ENCODE results near the gene SLC16A4. TPM values are rescaled to one million over a fixed set of nuclear protein-coding genes. Genes with fewer than 3 reads are reported as not detected.
A peak's percentile ranks its signal among the peaks of the same experiment; 100 is the strongest.
"Not testable (repeated sequence)": the region's sequence is repeated elsewhere in the genome, so short reads cannot be mapped to it uniquely, and the experiment has no call there.

The SLC16A4 gene
- 1 to 10 TPM in 1 of 2 donors, under 1 TPM in 1; 0.79 to 2.0 TPM for total RNA-seq

DNA sequence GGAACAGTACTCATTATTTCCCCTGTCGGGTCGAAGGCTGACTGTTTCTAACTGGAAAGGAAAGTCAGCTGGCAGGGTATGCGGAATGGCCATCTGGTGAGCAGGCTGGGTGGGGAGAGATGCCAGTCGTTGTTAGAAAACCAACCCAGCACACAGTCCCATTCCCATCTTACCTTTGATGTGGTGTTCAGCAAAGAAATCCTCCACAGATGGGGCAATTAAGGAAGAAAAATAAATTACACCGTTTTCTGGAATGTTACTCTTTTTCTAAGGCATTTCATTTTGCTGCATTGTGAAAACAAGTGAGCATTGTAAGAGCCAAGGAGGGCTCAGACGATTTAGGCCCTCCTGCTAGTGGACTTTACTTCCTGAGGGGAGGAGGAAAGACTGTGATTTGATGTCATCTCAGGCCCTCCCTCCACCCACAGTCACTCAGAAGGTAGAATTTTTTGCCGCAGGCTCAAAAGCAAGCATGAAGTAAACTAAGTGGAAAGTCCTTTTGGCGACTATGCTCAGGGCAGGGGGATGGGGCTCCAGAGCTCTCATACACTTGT is at the start of gene SLC16A4:
SLC16A4 (minus strand) TSS at position 335 of the 554 bp plus-strand sequence. CDS start 1,703 bp downstream, outside the sequence.
- TF ChIP-seq CTCF (IDR thresholded peaks at IDR 0.05): no peak
- no peak for DNase-seq
- H3K9me3 ChIP-seq: no peaks in the 10 kb centered on the region
- H3K9ac ChIP-seq (ENCODE audit: low read depth in 2 of 2, low read length in 2 of 2): peak within 1 kb of the TSS in 1 of 2 donors; percentile 16
- no peaks in the 10 kb centered on the region for H3K4me1 ChIP-seq
- no peaks in the 10 kb centered on the region for H3K36me3 ChIP-seq
- H3K4me3 ChIP-seq: no peak within 1 kb of the TSS
- no peaks in the 10 kb centered on the region for H3K27me3 ChIP-seq
- no peak within 1 kb of the TSS for H3K27ac ChIP-seq
- intact Hi-C loops (cut with DNase I): no loop called here

GRCh38 chr1:110439873-110440272 is 49.0 kb upstream of the SLC16A4 start:
- H3K9me3 ChIP-seq; H3K4me3 ChIP-seq; DNase-seq; H3K9ac ChIP-seq (ENCODE audit: low read depth in 2 of 2, low read length in 2 of 2); H3K27ac ChIP-seq; H3K36me3 ChIP-seq; intact Hi-C loops (cut with DNase I); H3K4me1 ChIP-seq; H3K27me3 ChIP-seq: not testable (repeated sequence)

DNA sequence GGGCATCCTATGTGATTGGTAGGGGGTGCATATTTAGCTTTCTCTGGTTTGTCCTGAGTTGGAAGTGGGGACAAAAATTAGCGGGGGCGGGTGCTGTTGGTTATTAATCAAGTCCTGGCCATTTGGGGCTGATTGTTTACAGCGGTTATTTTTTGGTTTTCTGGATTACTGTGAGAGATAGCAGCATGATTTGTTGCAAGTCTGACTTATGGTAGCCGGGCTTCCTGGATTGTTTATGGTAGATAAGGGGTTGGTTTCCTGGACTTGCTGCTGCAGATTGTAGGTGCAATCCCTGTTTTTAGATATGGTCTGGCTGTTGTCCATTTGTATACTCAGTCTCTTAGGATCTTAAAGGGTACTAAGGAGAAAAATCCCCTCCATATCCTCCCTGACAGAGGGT is 48.1 kb upstream of the SLC16A4 start:
- no peak for DNase-seq
- TF ChIP-seq CTCF (IDR thresholded peaks at IDR 0.05): no peak
- Histone ChIP-seq H3K4me1 (no peaks in the 10 kb centered on the region), H3K9me3 (no peaks in the 10 kb centered on the region), H3K36me3 (no peaks in the 10 kb centered on the region), H3K9ac (ENCODE audit: low read depth in 2 of 2, low read length in 2 of 2) (no peak overlapping the region), H3K4me3 (no peak overlapping the region), H3K27me3 (no peaks in the 10 kb centered on the region), H3K27ac (no peak overlapping the region)
- intact Hi-C loops (cut with DNase I): no loop called here

DNA sequence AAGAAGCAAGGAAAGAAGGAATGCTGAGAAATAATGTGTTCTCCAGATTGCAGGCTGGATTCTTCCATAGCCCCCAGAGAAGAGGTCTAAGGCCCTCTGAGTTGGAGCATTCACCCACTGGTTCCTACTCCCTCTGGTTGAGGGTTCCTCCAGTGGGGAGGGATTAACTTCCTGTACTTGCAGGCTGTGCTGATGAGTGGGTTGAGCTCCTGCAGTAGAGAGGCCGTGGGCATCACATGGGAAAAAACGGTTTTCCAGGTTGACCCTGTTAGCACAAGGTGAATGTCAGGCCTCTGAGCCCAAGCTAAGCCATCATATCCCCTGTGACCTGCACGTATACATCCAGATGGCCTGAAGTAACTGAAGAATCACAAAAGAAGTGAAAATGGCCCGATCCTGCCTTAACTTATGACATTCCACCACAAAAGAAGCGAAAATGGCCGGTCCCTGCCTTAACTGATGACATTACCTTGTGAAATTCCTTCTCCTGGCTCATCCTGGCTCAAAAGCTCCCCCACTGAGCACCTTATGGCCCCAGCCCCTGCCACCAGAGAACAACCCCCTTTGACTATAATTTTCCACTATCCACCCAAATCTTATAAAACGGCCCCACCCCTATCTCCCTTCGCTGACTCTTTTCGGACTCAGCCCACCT is 46.9 kb upstream of the SLC16A4 start:
- intact Hi-C loops (cut with DNase I); DNase-seq; H3K4me1 ChIP-seq; H3K27ac ChIP-seq; H3K9me3 ChIP-seq; H3K36me3 ChIP-seq; H3K9ac ChIP-seq (ENCODE audit: low read depth in 2 of 2, low read length in 2 of 2); H3K27me3 ChIP-seq; H3K4me3 ChIP-seq: not testable (repeated sequence)

DNA sequence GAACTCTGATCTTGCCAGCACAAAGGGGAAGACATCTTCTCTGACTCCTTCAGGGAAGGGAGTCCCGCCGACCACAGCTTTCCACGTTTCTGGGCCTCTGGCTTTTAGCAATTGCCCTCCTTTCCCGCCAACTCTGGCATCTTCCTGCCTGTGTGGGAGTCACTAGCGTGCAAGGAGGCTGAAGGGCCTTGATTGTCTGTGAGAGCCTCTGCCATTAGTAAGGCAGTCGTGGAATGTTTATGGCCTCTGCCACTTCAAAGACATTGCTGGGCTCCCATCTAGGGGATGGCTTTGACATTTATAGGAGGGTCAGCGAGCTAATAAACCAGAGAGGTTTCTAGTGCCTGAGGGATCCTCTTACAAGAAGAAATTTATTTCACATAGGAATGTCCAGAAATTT is 45.8 kb upstream of the SLC16A4 start:
- Histone ChIP-seq H3K27me3 (no peaks in the 10 kb centered on the region), H3K4me3 (no peak overlapping the region), H3K9me3 (no peaks in the 10 kb centered on the region), H3K9ac (ENCODE audit: low read depth in 2 of 2, low read length in 2 of 2) (no peak overlapping the region), H3K36me3 (no peaks in the 10 kb centered on the region), H3K27ac (no peak overlapping the region), H3K4me1 (no peaks in the 10 kb centered on the region)
- intact Hi-C loops (cut with DNase I): no loop called here
- no peak for DNase-seq
- TF ChIP-seq CTCF (IDR thresholded peaks at IDR 0.05): no peak

DNA sequence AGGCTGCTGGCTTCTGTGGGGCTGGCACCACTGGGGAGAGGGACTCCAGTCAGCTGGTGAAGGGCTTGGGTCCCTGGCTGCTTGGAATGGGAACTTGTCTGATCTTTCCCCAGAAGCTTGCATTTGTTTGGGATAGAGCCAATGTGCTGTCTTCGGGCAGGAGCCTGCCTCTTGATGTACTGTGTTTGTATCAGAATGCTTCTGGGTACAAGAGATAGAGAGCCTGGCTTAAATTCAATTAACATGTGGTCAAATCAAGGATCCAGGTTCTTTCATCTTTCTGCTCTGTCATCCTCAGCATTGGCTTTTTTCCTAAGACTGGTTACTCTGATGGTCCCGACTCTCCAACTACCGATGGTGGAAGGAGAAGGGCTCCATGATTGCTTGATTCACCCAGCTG is 44.1 kb upstream of the SLC16A4 start:
- Histone ChIP-seq H3K9me3 (no peaks in the 10 kb centered on the region), H3K27ac (no peak overlapping the region), H3K36me3 (no peaks in the 10 kb centered on the region), H3K4me1 (no peaks in the 10 kb centered on the region), H3K9ac (ENCODE audit: low read depth in 2 of 2, low read length in 2 of 2) (no peak overlapping the region), H3K4me3 (no peak overlapping the region), H3K27me3 (no peaks in the 10 kb centered on the region)
- no peak for DNase-seq
- no peak for TF ChIP-seq CTCF (IDR thresholded peaks at IDR 0.05)
- intact Hi-C loops (cut with DNase I): no loop called here
